ENCODE data around the gene TTC7B. TPM values are rescaled to one million over a fixed set of nuclear protein-coding genes. Genes with fewer than 3 reads are reported as not detected.

TTC7B gene
- total and polyA plus RNA-seq, 12 donors, result 10.0 to 58.4 (median 24.7) TPM

GRCh38 chr14:90698379-90698869 lies 117.8 kb downstream of the TTC7B start:
- peaks cover 3 to 17% of the 10 kb centered on the region in 2 donors for H3K4me1 ChIP-seq (replicated peaks in 1 of 2)
- no peak for TF ChIP-seq CTCF (IDR thresholded peaks at IDR 0.05)
- no peak for TF ChIP-seq POLR2A (IDR thresholded peaks at IDR 0.05)
- H3K9me3 ChIP-seq (replicated peaks in 1 of 3), result no peaks in the 10 kb centered on the region
- no peak overlapping the region for H3K4me3 ChIP-seq
- H3K27me3 ChIP-seq, result no peaks in the 10 kb centered on the region
- peak; percentile 39 to 78 (median 43) for DNase-seq
- H3K27ac ChIP-seq, result peak overlapping the region in 2 of 5 donors; percentile 16 to 64
- WGBS, 4 donors, result 48 to 60% (median 52%) methylated on average over 3 to 7 of the region's 7 CpGs
- intact Hi-C loops (cut with DNase I), result loop anchor here in 1 of 2 donors (5.0 to 10.0 kb wide), 2 partner anchors 296 to 394 kb away; no protein-coding TSS in a partner anchor
- H3K36me3 ChIP-seq (replicated peaks in 1 of 2), result no peaks in the 10 kb centered on the region

DNA sequence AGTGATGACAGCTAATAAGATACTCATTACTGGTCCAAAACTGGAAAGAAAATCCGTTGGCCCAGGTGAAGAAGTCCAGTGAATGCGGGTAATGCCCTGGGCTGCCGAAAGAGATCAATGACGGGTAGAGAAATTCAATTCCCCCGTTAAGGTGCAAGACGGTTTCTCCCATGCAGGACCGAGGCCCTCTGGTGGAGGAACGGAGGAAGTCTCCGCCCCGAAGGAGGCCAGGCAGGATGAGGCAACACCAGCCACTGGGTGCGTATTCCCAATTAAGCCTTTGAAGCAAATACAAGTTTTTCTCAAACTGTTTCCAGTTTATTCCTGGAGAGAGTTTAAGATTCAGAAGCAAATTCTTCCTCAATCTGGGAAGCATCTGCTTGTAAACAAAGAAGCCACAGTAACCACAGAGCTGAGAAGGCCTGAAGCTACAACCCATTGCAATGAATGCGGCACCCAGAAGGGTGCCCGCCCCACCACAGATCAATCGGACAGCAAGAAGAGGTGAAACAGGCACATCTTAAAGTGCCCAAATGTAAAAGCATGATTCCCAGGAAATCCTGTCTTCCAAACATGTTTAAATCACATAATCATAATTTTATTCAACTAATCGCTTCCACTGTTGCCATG lies 118.5 kb downstream of the TTC7B start:
- Histone ChIP-seq H3K9me3 (replicated peaks in 1 of 3) (no peaks in the 10 kb centered on the region), H3K4me3 (no peak overlapping the region), H3K27ac (peak overlapping the region in 1 of 5 donors; percentile 64), H3K4me1 (replicated peaks in 1 of 2) (peaks cover 3 to 17% of the 10 kb centered on the region in 2 donors), H3K36me3 (replicated peaks in 1 of 2) (no peaks in the 10 kb centered on the region), H3K27me3 (no peaks in the 10 kb centered on the region)
- WGBS, 4 donors, result 23% methylated on average over 15 of the region's 15 CpGs
- intact Hi-C loops (cut with DNase I), result loop anchor here in 1 of 2 donors (5.0 to 10.0 kb wide), 2 partner anchors 295 to 393 kb away; no protein-coding TSS in a partner anchor
- peak; percentile 82 to 95 (median 86) for DNase-seq
- TF ChIP-seq POLR2A (IDR thresholded peaks at IDR 0.05), result no peak
- peak; percentile 93 to 98 (median 96) for TF ChIP-seq CTCF (IDR thresholded peaks at IDR 0.05)

DNA sequence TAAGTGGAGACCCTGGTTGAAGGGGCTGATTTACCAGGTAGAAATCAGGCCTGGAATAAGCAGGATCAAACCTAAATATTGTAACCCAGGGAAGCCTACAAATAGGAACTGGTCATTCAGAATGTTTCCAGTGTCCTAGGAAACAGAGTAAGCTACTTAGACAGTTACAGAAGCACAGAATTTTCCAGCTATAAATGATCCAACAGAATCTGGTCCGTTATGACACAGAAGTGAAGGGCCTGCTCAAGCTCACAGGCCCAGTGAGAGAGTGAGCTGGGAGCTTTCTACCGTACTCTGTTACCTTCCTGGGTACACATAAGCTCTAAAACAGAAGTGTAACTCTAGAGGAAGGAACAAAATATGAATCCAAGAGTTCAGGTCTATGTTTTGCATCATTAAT lies 119.1 kb downstream of the TTC7B start:
- TF ChIP-seq CTCF (IDR thresholded peaks at IDR 0.05) (no peak), POLR2A (IDR thresholded peaks at IDR 0.05) (no peak)
- no peak for DNase-seq
- no peak overlapping the region for H3K4me3 ChIP-seq
- no peaks in the 10 kb centered on the region for H3K36me3 ChIP-seq (replicated peaks in 1 of 2)
- H3K9me3 ChIP-seq (replicated peaks in 1 of 3), result no peaks in the 10 kb centered on the region
- intact Hi-C loops (cut with DNase I), result loop anchor here in 1 of 2 donors (5.0 to 10.0 kb wide), 2 partner anchors 295 to 392 kb away; no protein-coding TSS in a partner anchor
- H3K4me1 ChIP-seq (replicated peaks in 1 of 2), result peaks cover 3 to 17% of the 10 kb centered on the region in 2 donors
- peak overlapping the region in 1 of 5 donors; percentile 64 for H3K27ac ChIP-seq
- no peaks in the 10 kb centered on the region for H3K27me3 ChIP-seq
- WGBS, 4 donors, result 51 to 64% (median 60%) methylated on average over 2 of the region's 2 CpGs

GRCh38 chr14:90696720-90697119 lies 119.5 kb downstream of the TTC7B start:
- Histone ChIP-seq H3K4me3 (no peak overlapping the region), H3K4me1 (replicated peaks in 1 of 2) (peaks cover 3 to 17% of the 10 kb centered on the region in 2 donors), H3K27ac (peak overlapping the region in 1 of 5 donors; percentile 64), H3K9me3 (replicated peaks in 1 of 3) (no peaks in the 10 kb centered on the region), H3K27me3 (no peaks in the 10 kb centered on the region), H3K36me3 (replicated peaks in 1 of 2) (no peaks in the 10 kb centered on the region)
- DNase-seq, result no peak
- WGBS, 4 donors, result 62 to 83% (median 75%) methylated on average over 4 of the region's 4 CpGs
- intact Hi-C loops (cut with DNase I), result loop anchor here in 1 of 2 donors (5.0 to 10.0 kb wide), 2 partner anchors 294 to 392 kb away; no protein-coding TSS in a partner anchor
- TF ChIP-seq CTCF (IDR thresholded peaks at IDR 0.05), result no peak
- TF ChIP-seq POLR2A (IDR thresholded peaks at IDR 0.05), result no peak

All from adrenal gland (tissue), 12 donors.